Neuronal stem cell (in vitro differentiated cells): Measurements from ENCODE around the gene WASHC4.

ENCODE experiments used
- DNase-seq: peaks from one replicate; pipeline ENCODE4 v3.0.0-alpha.2; 2013; ENCODE audit warnings: low spot score
- H2AFZ ChIP-seq: one replicate; pipeline ENCODE4 v1.6.1; 2013; ENCODE audit warnings: mild to moderate bottlenecking, low read length, inconsistent platforms
- H2AK5ac ChIP-seq: 2 replicates; pipeline ENCODE4 v1.6.1; 2013; ENCODE audit warnings: low read depth, mild to moderate bottlenecking, inconsistent platforms, low read length, moderate library complexity, mixed read lengths
- H2BK120ac ChIP-seq: 2 replicates; pipeline ENCODE4 v1.6.1; 2013; ENCODE audit warnings: low read depth, mild to moderate bottlenecking, inconsistent platforms, low read length, moderate library complexity, mixed read lengths
- H2BK12ac ChIP-seq: one replicate; pipeline ENCODE4 v1.6.1; 2013; ENCODE audit warnings: low read length, inconsistent platforms
- H2BK15ac ChIP-seq: 2 replicates; pipeline ENCODE4 v1.6.1; 2013; ENCODE audit warnings: mild to moderate bottlenecking, low read length, inconsistent platforms, mixed read lengths
- H2BK5ac ChIP-seq: one replicate; pipeline ENCODE4 v1.6.1; 2013; ENCODE audit warnings: inconsistent platforms, mild to moderate bottlenecking, low read length, moderate library complexity
- H3K14ac ChIP-seq: one replicate; pipeline ENCODE4 v1.6.1; 2013; ENCODE audit warnings: low read length, inconsistent platforms
- H3K18ac ChIP-seq: 2 replicates; pipeline ENCODE4 v1.6.1; 2013; ENCODE audit warnings: low read length, inconsistent platforms
- H3K23ac ChIP-seq: 2 replicates; pipeline ENCODE4 v1.6.1; 2013; ENCODE audit warnings: low read depth, mild to moderate bottlenecking, mixed read lengths, low read length, inconsistent platforms; ENCODE audit not compliant: poor library complexity
- H3K27ac ChIP-seq: replicated peaks from 3 replicates; pipeline ENCODE4 v1.5.1; 2013; ENCODE audit warnings: low read length, inconsistent platforms
- H3K27me3 ChIP-seq, 3 experiments: 2 replicates each; pipeline ENCODE4 v1.6.1; 2013; ENCODE audit warnings: low read length in 3 of 3, mild to moderate bottlenecking in 2 of 3, inconsistent platforms in 1 of 3, low read depth in 1 of 3, mixed read lengths in 1 of 3, moderate library complexity in 1 of 3; ENCODE audit not compliant: control insufficient read depth in 3 of 3, insufficient read depth in 3 of 3
- H3K36me3 ChIP-seq, 2 donors: replicated peaks in 1 of 2; 2 replicates each; pipeline ENCODE4 v1.6.1; 2013; ENCODE audit warnings: low read length in 2 of 2; ENCODE audit not compliant: control insufficient read depth in 2 of 2, insufficient read depth in 2 of 2
- H3K4ac ChIP-seq: 2 replicates; pipeline ENCODE4 v1.6.1; 2013; ENCODE audit warnings: inconsistent platforms, mild to moderate bottlenecking, low read length, moderate library complexity
- H3K4me1 ChIP-seq, 2 donors: 1 replicate in 1 of 2; 2 replicates in 1 of 2; pipeline ENCODE4 v1.6.1; 2013; ENCODE audit warnings: low read length in 2 of 2, low read depth in 1 of 2; ENCODE audit not compliant: control insufficient read depth in 2 of 2, insufficient read depth in 1 of 2
- H3K4me2 ChIP-seq: one replicate; pipeline ENCODE4 v1.6.1; 2013; ENCODE audit warnings: mild to moderate bottlenecking, low read length, inconsistent platforms; ENCODE audit not compliant: insufficient read depth, poor library complexity, severe bottlenecking
- H3K4me3 ChIP-seq, 2 donors: 2 replicates each; pipeline ENCODE4 v1.5.1; 2013; ENCODE audit warnings: low read length in 2 of 2, mild to moderate bottlenecking in 2 of 2, inconsistent platforms in 1 of 2, moderate library complexity in 1 of 2
- H3K79me1 ChIP-seq: one replicate; pipeline ENCODE4 v1.6.1; 2013; ENCODE audit warnings: low read depth, mild to moderate bottlenecking, inconsistent platforms, low read length, moderate library complexity
- H3K9ac ChIP-seq: one replicate; pipeline ENCODE4 v1.6.1; 2013; ENCODE audit warnings: mild to moderate bottlenecking, low read depth, low read length, inconsistent platforms; ENCODE audit not compliant: poor library complexity
- H3K9me3 ChIP-seq, 2 donors: replicated peaks in 1 of 2; 2 replicates each; pipeline versions ENCODE3 to v1.6.1; 2013; ENCODE audit warnings: low read length in 2 of 2, mild to moderate bottlenecking in 2 of 2, inconsistent platforms in 1 of 2, low read depth in 1 of 2, mixed read lengths in 1 of 2, moderate library complexity in 1 of 2; ENCODE audit not compliant: control insufficient read depth in 2 of 2, insufficient read depth in 1 of 2
- H4K8ac ChIP-seq: one replicate; pipeline ENCODE4 v1.6.1; 2013; ENCODE audit warnings: low read depth, mild to moderate bottlenecking, inconsistent platforms, low read length, moderate library complexity
- H4K91ac ChIP-seq: one replicate; pipeline ENCODE4 v1.6.1; 2013; ENCODE audit warnings: low read length, low read depth, mild to moderate bottlenecking, inconsistent platforms; ENCODE audit not compliant: poor library complexity
- WGBS, 2 donors: extraction: QIAGEN DNeasy Blood & Tissue Kit; methylation state at CpG; one replicate each; pipeline ENCODE4 v1.1.7; 2013; ENCODE audit warnings: missing lambda C conversion rate in 2 of 2, mixed read lengths in 1 of 2; ENCODE audit not compliant: insufficient read length in 2 of 2, insufficient replicate concordance in 1 of 2; ENCODE audit errors: extremely low coverage in 2 of 2; 5-methylcytosine and 5-hydroxymethylcytosine counted together

Gene WASHC4

GRCh38 chr12:105198961-105199360 lies 91.4 kb downstream of the WASHC4 start:
- Histone ChIP-seq H3K36me3 (peaks cover 9 to 94% of the 10 kb centered on the region in 2 donors), H2AK5ac (no peak overlapping the region), H2BK5ac (no peak overlapping the region), H3K4ac (no peak overlapping the region), H2BK15ac (no peak overlapping the region), H3K18ac (no peak overlapping the region), H3K27ac (no peak overlapping the region), H3K4me2 (no peak overlapping the region), H3K23ac (no peak overlapping the region), H2BK12ac (no peak overlapping the region), H3K27me3 (no peaks in the 10 kb centered on the region), H4K91ac (no peak overlapping the region), H3K14ac (no peak overlapping the region), H3K79me1 (no peaks in the 10 kb centered on the region), H3K4me3 (no peak overlapping the region), H2BK120ac (no peak overlapping the region), H4K8ac (no peak overlapping the region), H3K4me1 (peaks cover 0 to 2% of the 10 kb centered on the region in 2 donors), H3K9me3 (no peaks in the 10 kb centered on the region), H2AFZ (no peak overlapping the region), H3K9ac (no peak overlapping the region)
- no CpG with 5 or more reads among the region's 6 CpGs for WGBS, 2 donors
- DNase-seq: no peak

- no peak overlapping the region for H3K4ac ChIP-seq
- H3K9ac ChIP-seq: no peak overlapping the region
- no peak overlapping the region for H3K23ac ChIP-seq
- H4K8ac ChIP-seq: no peak overlapping the region
- no peak overlapping the region for H3K14ac ChIP-seq
- peaks cover 0 to 2% of the 10 kb centered on the region in 2 donors for H3K4me1 ChIP-seq
- no peak overlapping the region for H2AFZ ChIP-seq
- H3K4me2 ChIP-seq: no peak overlapping the region
- H3K79me1 ChIP-seq: no peaks in the 10 kb centered on the region
- H2BK5ac ChIP-seq: no peak overlapping the region
- H2AK5ac ChIP-seq: no peak overlapping the region
- H3K9me3 ChIP-seq: no peaks in the 10 kb centered on the region
- H2BK120ac ChIP-seq: no peak overlapping the region
- H3K18ac ChIP-seq: no peak overlapping the region
- DNase-seq: no peak
- H3K27ac ChIP-seq: no peak overlapping the region
- no peak overlapping the region for H4K91ac ChIP-seq
- peaks cover 16 to 95% of the 10 kb centered on the region in 2 donors for H3K36me3 ChIP-seq
- no peak overlapping the region for H3K4me3 ChIP-seq
- no peak overlapping the region for H2BK12ac ChIP-seq
- no peak overlapping the region for H2BK15ac ChIP-seq
- WGBS, 2 donors: no CpG with 5 or more reads among the region's 4 CpGs
- no peaks in the 10 kb centered on the region for H3K27me3 ChIP-seq
Observed at GRCh38 chr12:105200385-105200784, 92.9 kb downstream of the WASHC4 start.

GRCh38 chr12:105201299-105201698 lies 93.8 kb downstream of the WASHC4 start:
- Histone ChIP-seq H2BK120ac (no peak overlapping the region), H3K9me3 (no peaks in the 10 kb centered on the region), H3K4ac (no peak overlapping the region), H3K14ac (no peak overlapping the region), H3K27ac (no peak overlapping the region), H2BK15ac (no peak overlapping the region), H3K23ac (no peak overlapping the region), H2AFZ (no peak overlapping the region), H4K8ac (no peak overlapping the region), H3K79me1 (no peaks in the 10 kb centered on the region), H3K9ac (no peak overlapping the region), H2BK5ac (no peak overlapping the region), H2AK5ac (no peak overlapping the region), H4K91ac (no peak overlapping the region), H2BK12ac (no peak overlapping the region), H3K27me3 (no peaks in the 10 kb centered on the region), H3K4me2 (no peak overlapping the region), H3K36me3 (peaks cover 19 to 95% of the 10 kb centered on the region in 2 donors), H3K4me3 (no peak overlapping the region), H3K18ac (no peak overlapping the region), H3K4me1 (peaks cover 0 to 2% of the 10 kb centered on the region in 2 donors)
- WGBS, 2 donors: no CpG with 5 or more reads among the region's 7 CpGs
- no peak for DNase-seq

- H3K4me2 ChIP-seq: no peak overlapping the region
- no peaks in the 10 kb centered on the region for H3K9me3 ChIP-seq
- no peak overlapping the region for H3K18ac ChIP-seq
- DNase-seq: no peak
- H3K4ac ChIP-seq: no peak overlapping the region
- no peak overlapping the region for H3K27ac ChIP-seq
- no peak overlapping the region for H2BK5ac ChIP-seq
- no peak overlapping the region for H2BK15ac ChIP-seq
- no peak overlapping the region for H4K8ac ChIP-seq
- H2AFZ ChIP-seq: no peak overlapping the region
- H2BK120ac ChIP-seq: no peak overlapping the region
- peaks cover 23 to 95% of the 10 kb centered on the region in 2 donors for H3K36me3 ChIP-seq
- H3K14ac ChIP-seq: no peak overlapping the region
- no peak overlapping the region for H4K91ac ChIP-seq
- no peak overlapping the region for H3K4me3 ChIP-seq
- H2AK5ac ChIP-seq: no peak overlapping the region
- H3K9ac ChIP-seq: no peak overlapping the region
- no CpG with 5 or more reads among the region's 6 CpGs for WGBS, 2 donors
- H3K79me1 ChIP-seq: no peaks in the 10 kb centered on the region
- no peaks in the 10 kb centered on the region for H3K27me3 ChIP-seq
- no peak overlapping the region for H2BK12ac ChIP-seq
- peaks cover 0 to 2% of the 10 kb centered on the region in 2 donors for H3K4me1 ChIP-seq
- H3K23ac ChIP-seq: no peak overlapping the region
Observed at GRCh38 chr12:105202202-105202601, 94.7 kb downstream of the WASHC4 start.
